Epithelial cell of umbilical artery (primary cell): ENCODE measurements around the gene GPR26. TPM values are rescaled to one million over a fixed set of nuclear protein-coding genes. Genes with fewer than 3 reads are reported as not detected.

Experiments
- total RNA-seq: library from RNA; depleted of rRNA; stranded (reverse); fragments of >200 nt; gene quantifications from 2 replicates; pipeline ENCODE4 v1.2.3, GENCODE V29; 2014

The GPR26 gene
- total RNA-seq = not detected in 2 replicates

GRCh38 chr10:123666318-123667236 is at the start of gene GPR26:
Gene GPR26, plus strand, starts transcription at chr10:123666355. Its CDS starts 53 bp downstream, at chr10:123666408.

Other genes with a start within 250 kb of the GPR26 start
- gene CPXM2, start 225.5 kb downstream of the GPR26 start, total RNA-seq = 0.97 and 2.1 TPM in 2 replicates